Astrocyte of the spinal cord (primary cell): ENCODE measurements around the gene HTR6.
"Not testable (repeated sequence)": the region's sequence is repeated elsewhere in the genome, so short reads cannot be mapped to it uniquely, and the experiment has no call there.

Source experiments
- DNase-seq: peaks from one replicate; pipeline ENCODE4 v3.0.0; 2011; ENCODE audit warnings: low read depth, low spot score
- H3K4me3 ChIP-seq: 2 replicates; pipeline ENCODE4 v1.5.1; 2011; ENCODE audit warnings: low read depth, mild to moderate bottlenecking, low read length, moderate library complexity
- in situ Hi-C: cut with HindIII; loops from 2 replicates; pipeline ENCODE4 v1.10.0; 2017; ENCODE audit warnings: low sequenced_read_pairs
- TF ChIP-seq, protein P1 (sequence below): IDR thresholded peaks from 2 replicates; pipeline ENCODE4 v1.5.1; 2012; ENCODE audit warnings: low read depth, mild to moderate bottlenecking, low read length, inconsistent platforms

Gene HTR6

DNA sequence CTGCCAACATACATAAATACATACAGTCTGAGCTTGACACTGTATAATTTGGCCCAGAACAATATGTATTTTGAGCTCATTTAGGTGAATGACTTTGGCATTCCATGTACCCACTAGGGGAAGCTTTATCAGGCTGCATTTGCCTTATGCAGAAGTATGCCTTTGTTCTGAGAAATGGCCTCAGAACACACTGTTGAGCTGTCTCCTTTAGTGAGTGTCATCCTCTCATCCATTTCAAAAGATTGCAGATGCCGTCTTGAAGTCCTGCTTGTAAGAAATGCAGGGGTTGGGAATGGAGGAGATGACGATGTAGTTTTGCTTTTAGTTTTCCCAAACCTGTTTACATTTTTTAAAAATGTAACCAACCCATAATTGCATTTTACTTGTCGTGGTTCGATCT is 35.3 kb upstream of the HTR6 start:
- in situ Hi-C loops = loop anchor here (25.0 kb wide), 2 partner anchors 192 to 292 kb away; no protein-coding TSS in a partner anchor
- DNase-seq = no peak
- TF ChIP-seq, protein P1, sequence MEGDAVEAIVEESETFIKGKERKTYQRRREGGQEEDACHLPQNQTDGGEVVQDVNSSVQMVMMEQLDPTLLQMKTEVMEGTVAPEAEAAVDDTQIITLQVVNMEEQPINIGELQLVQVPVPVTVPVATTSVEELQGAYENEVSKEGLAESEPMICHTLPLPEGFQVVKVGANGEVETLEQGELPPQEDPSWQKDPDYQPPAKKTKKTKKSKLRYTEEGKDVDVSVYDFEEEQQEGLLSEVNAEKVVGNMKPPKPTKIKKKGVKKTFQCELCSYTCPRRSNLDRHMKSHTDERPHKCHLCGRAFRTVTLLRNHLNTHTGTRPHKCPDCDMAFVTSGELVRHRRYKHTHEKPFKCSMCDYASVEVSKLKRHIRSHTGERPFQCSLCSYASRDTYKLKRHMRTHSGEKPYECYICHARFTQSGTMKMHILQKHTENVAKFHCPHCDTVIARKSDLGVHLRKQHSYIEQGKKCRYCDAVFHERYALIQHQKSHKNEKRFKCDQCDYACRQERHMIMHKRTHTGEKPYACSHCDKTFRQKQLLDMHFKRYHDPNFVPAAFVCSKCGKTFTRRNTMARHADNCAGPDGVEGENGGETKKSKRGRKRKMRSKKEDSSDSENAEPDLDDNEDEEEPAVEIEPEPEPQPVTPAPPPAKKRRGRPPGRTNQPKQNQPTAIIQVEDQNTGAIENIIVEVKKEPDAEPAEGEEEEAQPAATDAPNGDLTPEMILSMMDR = no peak
- no peak overlapping the region for H3K4me3 ChIP-seq

DNA sequence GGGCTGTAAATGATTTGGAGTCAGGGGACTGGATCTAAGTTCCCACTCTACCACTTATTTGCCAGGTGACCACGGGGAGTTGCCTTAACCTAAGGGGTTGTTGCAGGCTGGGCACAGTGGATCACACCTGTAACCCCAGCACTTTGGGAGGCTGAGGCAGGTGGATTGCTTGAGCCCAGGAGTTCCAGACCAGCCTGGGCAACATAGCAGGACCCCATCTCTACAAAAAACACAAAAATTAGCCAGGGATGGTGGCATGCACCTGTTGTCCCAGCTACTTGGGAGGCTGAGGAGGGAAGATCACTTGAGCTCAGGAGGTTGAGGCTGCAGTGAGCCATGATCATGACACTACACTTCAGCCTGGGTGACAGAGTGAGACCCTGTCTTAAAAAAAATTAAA is 34.5 kb upstream of the HTR6 start:
- in situ Hi-C loops = loop anchor here (25.0 kb wide), 2 partner anchors 193 to 293 kb away; no protein-coding TSS in a partner anchor
- not testable (repeated sequence) for DNase-seq, H3K4me3 ChIP-seq

DNA sequence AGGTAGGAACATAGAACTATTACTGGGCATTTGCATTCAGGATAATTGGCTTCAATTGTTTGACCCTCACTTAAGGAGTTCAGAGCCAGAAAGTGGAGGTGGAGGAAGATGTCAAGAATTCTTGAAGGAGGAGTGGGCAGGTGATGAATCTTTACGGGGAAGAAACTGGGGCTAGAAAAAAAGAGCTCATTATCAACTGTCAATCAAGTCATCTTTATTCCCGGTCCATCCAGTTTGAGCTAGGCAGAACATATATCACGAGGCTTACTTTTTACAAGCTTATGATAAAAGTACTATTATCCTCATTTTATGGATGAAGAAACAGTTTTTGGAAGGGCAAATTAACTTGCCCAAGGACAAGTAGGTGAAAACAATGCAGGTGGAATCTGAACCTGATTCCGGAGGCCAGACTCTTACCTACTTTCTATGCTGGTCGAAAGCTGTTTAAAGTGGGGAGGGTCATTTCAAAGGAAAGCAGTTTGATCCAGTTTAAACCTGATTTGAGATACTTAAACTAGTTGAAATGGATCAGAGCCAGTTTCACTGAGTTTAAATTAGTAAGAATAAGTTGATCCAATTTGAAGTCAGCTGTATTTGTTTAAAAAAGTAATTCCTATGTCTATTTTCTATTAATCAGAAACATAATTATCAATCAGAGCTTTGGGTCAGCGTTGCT is 33.8 kb upstream of the HTR6 start:
- in situ Hi-C loops = loop anchor here (25.0 kb wide), 2 partner anchors 194 to 294 kb away; no protein-coding TSS in a partner anchor
- no peak for DNase-seq
- no peak overlapping the region for H3K4me3 ChIP-seq
- TF ChIP-seq, protein P1 = no peak

DNA sequence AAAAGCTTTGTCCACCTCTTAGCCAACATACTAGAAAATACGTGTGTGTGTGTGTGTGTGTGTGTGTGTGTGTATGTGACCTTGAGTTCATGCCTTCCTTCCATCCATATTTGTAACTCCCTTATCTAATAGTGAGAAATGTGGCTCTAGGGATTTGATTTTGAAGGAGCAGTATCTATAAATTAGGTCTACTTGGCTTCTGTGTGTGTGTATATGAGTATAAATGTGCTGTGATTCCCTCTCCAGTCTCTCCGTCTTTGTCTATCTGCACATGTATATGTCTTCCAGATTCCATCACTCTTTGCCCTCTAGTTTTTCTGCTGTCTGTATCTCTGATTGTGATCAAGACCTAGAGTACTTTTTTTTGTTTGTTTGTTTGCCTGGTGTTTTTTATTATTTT is 32.5 kb upstream of the HTR6 start:
- TF ChIP-seq, protein P1 = no peak
- no peak for DNase-seq
- H3K4me3 ChIP-seq = no peak overlapping the region
- in situ Hi-C loops = loop anchor here (25.0 kb wide), 2 partner anchors 195 to 295 kb away; no protein-coding TSS in a partner anchor

DNA sequence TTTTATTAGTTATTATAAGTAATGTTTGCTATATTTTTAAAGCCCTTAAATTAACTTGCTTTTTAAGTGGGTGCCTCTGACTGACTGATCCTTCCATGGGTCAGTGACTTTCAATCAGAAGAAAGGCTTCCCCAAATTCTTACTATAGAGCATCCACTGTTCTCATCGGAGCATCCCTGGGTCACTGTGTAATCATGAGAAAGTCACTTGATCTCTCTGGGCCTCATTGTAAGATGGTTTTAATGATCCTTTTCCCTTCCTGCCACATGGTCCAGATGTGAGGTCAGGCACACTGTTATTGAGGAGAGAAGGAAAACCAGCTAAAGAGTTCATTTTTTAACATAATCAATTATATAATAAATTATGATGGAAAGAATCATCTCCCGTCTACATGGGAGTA is 31.6 kb upstream of the HTR6 start:
- no peak for DNase-seq
- no peak overlapping the region for H3K4me3 ChIP-seq
- in situ Hi-C loops = loop anchor here (25.0 kb wide), 2 partner anchors 196 to 296 kb away; no protein-coding TSS in a partner anchor
- TF ChIP-seq, protein P1 = no peak

DNA sequence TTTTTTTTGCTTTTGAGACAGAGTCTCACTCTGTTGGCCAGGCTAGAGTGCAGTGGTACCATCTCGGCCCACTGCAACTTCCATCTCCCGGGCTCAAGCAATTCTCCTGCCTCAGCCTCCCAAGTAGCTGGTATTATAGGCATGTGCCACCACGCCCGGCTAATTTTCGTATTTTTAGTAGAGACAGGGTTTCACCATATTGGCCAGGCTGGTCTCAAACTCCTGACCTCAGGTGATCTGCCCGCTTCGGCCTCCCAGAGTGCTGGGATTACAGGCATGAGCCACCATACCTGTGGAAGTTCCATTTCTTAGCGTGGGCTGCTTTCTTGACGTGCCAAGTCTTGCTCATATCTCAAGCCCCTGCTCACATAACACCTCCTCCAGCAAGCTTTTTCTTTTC is 29.6 kb upstream of the HTR6 start:
- H3K4me3 ChIP-seq, DNase-seq: not testable (repeated sequence)
- in situ Hi-C loops = loop anchor here (25.0 kb wide), 2 partner anchors 198 to 298 kb away; no protein-coding TSS in a partner anchor

DNA sequence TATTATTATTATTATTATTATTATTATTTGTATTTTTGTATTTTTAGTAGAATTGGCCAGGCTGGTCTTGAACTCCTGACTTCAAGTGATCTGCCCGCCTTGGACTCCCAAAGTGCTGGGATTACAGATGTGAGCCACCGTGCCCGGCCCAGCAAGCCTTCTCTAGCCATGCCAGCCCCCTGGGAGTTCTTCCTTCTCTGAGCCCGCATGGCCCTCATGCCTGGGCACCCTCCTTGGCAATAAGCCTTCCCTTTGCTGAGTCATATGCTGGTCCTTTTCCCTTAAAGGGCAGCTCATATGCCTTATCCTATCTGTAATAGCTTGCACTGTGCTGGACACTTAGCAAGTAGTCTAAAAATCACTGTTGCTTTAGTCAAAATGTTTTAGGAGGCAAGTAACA is 29.0 kb upstream of the HTR6 start:
- TF ChIP-seq, protein P1 = no peak
- no peak for DNase-seq
- H3K4me3 ChIP-seq = no peak overlapping the region
- in situ Hi-C loops = loop anchor here (25.0 kb wide), 2 partner anchors 198 to 298 kb away; no protein-coding TSS in a partner anchor
